ENCODE measurements around the gene PIGA. TPM values are rescaled to one million over a fixed set of nuclear protein-coding genes. Genes with fewer than 3 reads are reported as not detected.

PIGA gene
- total and polyA plus RNA-seq, 10 of the 15 experiments (the other 5 are each of a cell fraction or from before 2014, with no cell fraction given) = 4.9 to 24.1 (median 11.0) TPM

DNA sequence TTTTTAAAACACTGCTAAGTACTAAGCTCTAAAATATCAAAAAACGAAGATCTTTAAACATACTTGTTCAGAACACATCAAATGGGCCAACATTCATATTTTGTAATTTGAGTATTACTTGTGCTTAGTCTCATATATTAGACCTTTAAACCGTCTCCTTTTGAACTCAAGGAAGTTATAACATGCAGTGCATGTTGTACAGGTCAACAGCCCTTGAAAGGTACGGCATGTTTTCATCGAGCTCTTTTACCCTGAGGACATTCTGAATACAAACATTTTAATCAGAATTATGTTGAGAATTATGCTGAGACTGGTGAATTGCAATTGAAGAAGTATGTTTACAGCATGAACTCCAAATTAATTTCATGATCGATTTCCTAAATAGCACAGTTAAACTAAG lies 12.9 kb downstream of the PIGA start (continued):
- TF ChIP-seq, protein P1, sequence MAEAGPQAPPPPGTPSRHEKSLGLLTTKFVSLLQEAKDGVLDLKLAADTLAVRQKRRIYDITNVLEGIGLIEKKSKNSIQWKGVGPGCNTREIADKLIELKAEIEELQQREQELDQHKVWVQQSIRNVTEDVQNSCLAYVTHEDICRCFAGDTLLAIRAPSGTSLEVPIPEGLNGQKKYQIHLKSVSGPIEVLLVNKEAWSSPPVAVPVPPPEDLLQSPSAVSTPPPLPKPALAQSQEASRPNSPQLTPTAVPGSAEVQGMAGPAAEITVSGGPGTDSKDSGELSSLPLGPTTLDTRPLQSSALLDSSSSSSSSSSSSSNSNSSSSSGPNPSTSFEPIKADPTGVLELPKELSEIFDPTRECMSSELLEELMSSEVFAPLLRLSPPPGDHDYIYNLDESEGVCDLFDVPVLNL (IDR thresholded peaks at IDR 0.05; ENCODE audit: low read depth, low read length) = no peak
- TF ChIP-seq POLR2AphosphoS2 (IDR thresholded peaks at IDR 0.05; ENCODE audit: low read depth, low read length) (no peak), HDGF (IDR thresholded peaks at IDR 0.05) (no peak), TBL1XR1 (IDR thresholded peaks at IDR 0.05; ENCODE audit: low read depth, low read length) (no peak), ZNF24 (IDR thresholded peaks at IDR 0.05) (no peak), ZZZ3 (IDR thresholded peaks at IDR 0.05; ENCODE audit: control insufficient read depth, insufficient read length, low read depth) (no peak), BRCA1 (IDR thresholded peaks at IDR 0.05; ENCODE audit: low read depth, low read length) (no peak), ASH2L (IDR thresholded peaks at IDR 0.05; ENCODE audit: borderline replicate concordance, low read depth) (no peak)
- TF ChIP-seq, protein P2, sequence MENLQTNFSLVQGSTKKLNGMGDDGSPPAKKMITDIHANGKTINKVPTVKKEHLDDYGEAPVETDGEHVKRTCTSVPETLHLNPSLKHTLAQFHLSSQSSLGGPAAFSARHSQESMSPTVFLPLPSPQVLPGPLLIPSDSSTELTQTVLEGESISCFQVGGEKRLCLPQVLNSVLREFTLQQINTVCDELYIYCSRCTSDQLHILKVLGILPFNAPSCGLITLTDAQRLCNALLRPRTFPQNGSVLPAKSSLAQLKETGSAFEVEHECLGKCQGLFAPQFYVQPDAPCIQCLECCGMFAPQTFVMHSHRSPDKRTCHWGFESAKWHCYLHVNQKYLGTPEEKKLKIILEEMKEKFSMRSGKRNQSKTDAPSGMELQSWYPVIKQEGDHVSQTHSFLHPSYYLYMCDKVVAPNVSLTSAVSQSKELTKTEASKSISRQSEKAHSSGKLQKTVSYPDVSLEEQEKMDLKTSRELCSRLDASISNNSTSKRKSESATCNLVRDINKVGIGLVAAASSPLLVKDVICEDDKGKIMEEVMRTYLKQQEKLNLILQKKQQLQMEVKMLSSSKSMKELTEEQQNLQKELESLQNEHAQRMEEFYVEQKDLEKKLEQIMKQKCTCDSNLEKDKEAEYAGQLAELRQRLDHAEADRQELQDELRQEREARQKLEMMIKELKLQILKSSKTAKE (IDR thresholded peaks at IDR 0.05; ENCODE audit: low read depth, poor library complexity, severe bottlenecking) = no peak
- TF ChIP-seq, protein P3, sequence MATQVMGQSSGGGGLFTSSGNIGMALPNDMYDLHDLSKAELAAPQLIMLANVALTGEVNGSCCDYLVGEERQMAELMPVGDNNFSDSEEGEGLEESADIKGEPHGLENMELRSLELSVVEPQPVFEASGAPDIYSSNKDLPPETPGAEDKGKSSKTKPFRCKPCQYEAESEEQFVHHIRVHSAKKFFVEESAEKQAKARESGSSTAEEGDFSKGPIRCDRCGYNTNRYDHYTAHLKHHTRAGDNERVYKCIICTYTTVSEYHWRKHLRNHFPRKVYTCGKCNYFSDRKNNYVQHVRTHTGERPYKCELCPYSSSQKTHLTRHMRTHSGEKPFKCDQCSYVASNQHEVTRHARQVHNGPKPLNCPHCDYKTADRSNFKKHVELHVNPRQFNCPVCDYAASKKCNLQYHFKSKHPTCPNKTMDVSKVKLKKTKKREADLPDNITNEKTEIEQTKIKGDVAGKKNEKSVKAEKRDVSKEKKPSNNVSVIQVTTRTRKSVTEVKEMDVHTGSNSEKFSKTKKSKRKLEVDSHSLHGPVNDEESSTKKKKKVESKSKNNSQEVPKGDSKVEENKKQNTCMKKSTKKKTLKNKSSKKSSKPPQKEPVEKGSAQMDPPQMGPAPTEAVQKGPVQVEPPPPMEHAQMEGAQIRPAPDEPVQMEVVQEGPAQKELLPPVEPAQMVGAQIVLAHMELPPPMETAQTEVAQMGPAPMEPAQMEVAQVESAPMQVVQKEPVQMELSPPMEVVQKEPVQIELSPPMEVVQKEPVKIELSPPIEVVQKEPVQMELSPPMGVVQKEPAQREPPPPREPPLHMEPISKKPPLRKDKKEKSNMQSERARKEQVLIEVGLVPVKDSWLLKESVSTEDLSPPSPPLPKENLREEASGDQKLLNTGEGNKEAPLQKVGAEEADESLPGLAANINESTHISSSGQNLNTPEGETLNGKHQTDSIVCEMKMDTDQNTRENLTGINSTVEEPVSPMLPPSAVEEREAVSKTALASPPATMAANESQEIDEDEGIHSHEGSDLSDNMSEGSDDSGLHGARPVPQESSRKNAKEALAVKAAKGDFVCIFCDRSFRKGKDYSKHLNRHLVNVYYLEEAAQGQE (IDR thresholded peaks at IDR 0.05; ENCODE audit: low read depth, low read length) = no peak
- TF ChIP-seq, protein P4, sequence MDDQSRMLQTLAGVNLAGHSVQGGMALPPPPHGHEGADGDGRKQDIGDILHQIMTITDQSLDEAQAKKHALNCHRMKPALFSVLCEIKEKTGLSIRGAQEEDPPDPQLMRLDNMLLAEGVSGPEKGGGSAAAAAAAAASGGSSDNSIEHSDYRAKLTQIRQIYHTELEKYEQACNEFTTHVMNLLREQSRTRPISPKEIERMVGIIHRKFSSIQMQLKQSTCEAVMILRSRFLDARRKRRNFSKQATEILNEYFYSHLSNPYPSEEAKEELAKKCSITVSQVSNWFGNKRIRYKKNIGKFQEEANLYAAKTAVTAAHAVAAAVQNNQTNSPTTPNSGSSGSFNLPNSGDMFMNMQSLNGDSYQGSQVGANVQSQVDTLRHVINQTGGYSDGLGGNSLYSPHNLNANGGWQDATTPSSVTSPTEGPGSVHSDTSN (IDR thresholded peaks at IDR 0.05; ENCODE audit: insufficient replicate concordance, low read depth, low read length) = no peak

All from GM12878 (cell line).